ENCODE data around the gene ITM2A.

Gene ITM2A

DNA sequence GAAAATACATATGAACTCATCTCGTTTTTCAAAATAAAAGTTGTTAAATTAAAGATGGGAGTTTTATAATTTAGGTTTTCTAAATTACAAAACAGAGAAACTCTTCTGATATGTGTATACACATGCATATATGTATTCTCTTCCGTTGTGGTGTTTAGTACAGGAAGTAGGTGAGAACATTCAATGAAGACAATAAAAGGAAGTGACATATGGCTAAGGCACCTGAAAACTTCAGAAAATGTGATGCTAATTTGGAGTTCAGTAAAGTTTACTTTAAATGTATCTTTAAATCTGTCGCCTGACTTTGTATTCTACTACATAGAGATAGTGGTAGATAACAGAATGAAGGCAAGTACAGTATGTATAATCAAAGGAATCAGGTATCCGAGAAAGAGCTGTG is 33.5 kb upstream of the ITM2A start:
- no peak overlapping the region for H3K27ac ChIP-seq
- no peak for TF ChIP-seq ZFX (IDR thresholded peaks at IDR 0.05)
- TF ChIP-seq, protein P1, sequence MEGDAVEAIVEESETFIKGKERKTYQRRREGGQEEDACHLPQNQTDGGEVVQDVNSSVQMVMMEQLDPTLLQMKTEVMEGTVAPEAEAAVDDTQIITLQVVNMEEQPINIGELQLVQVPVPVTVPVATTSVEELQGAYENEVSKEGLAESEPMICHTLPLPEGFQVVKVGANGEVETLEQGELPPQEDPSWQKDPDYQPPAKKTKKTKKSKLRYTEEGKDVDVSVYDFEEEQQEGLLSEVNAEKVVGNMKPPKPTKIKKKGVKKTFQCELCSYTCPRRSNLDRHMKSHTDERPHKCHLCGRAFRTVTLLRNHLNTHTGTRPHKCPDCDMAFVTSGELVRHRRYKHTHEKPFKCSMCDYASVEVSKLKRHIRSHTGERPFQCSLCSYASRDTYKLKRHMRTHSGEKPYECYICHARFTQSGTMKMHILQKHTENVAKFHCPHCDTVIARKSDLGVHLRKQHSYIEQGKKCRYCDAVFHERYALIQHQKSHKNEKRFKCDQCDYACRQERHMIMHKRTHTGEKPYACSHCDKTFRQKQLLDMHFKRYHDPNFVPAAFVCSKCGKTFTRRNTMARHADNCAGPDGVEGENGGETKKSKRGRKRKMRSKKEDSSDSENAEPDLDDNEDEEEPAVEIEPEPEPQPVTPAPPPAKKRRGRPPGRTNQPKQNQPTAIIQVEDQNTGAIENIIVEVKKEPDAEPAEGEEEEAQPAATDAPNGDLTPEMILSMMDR (conservative IDR thresholded peaks at IDR 0.05) = no peak

DNA sequence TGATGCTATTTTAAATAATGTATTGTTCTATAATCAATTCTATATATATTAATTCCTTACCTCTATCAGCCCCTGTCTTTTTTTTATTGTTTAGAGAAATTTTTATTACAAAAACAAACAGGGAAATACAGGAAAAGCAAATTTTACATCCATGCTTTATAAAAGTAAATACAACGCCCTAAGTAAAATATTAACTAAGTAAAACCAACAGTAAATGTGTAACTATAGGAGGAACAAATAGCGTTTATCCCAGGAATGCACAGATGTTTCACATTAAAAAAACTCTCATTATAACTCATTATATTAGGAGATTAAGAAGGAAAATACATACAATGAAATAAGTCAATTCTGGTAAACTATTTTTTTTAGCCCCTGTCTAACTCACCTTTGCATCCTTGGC is 8.2 kb upstream of the ITM2A start:
- TF ChIP-seq, protein P1 (conservative IDR thresholded peaks at IDR 0.05) = no peak
- no peak for TF ChIP-seq ZFX (IDR thresholded peaks at IDR 0.05)
- no peak overlapping the region for H3K27ac ChIP-seq

DNA sequence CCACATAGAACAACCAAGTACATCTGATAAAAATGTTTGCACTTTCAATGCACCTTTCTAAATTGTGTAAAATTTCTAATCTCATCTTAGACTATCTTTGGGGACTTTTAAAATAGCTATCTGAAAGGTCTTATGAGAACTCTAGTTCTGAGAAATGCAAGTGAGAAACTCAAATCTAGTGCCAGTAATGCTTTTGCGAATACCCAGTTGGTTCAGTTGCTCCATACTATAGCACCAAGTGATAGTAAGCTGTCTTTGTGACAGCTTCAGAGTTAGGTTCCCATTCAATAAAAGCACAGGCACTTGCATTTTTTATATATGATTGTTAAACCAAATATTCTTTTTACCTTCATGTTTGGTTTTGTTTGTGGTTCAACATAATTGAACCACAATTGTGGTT is 4.5 kb upstream of the ITM2A start:
- TF ChIP-seq ZFX (IDR thresholded peaks at IDR 0.05) = no peak
- TF ChIP-seq, protein P1 (conservative IDR thresholded peaks at IDR 0.05) = no peak
- no peak overlapping the region for H3K27ac ChIP-seq

GRCh38 chrX:79371101-79371500 is 4.0 kb upstream of the ITM2A start:
- TF ChIP-seq ZFX (IDR thresholded peaks at IDR 0.05) = no peak
- TF ChIP-seq, protein P1 (conservative IDR thresholded peaks at IDR 0.05) = no peak
- no peak overlapping the region for H3K27ac ChIP-seq

DNA sequence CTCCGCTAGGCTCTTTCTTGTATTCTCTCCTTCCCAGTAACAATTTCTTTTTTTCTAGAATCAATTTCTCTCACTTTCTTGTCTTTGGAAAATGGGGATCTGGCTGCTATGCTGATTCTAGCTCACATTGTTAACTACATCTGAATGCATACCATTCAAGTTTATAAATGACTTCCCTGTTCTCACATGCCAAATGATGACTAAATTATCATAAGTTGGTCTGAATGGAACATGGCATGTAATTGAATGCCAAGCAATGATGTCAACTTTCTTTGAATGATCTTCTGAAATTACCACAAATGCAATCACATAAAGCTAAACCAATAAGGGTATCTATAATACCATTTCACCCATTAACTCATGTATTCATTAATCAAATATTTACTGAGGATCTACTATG is 2.7 kb upstream of the ITM2A start:
- H3K27ac ChIP-seq = no peak overlapping the region
- TF ChIP-seq, protein P1 (conservative IDR thresholded peaks at IDR 0.05) = no peak
- TF ChIP-seq ZFX (IDR thresholded peaks at IDR 0.05) = no peak

- no peak overlapping the region for H3K27ac ChIP-seq
- no peak for TF ChIP-seq ZFX (IDR thresholded peaks at IDR 0.05)
- TF ChIP-seq, protein P1 (conservative IDR thresholded peaks at IDR 0.05) = no peak
Measured at GRCh38 chrX:79368441-79368840, 1.3 kb upstream of the ITM2A start.

DNA sequence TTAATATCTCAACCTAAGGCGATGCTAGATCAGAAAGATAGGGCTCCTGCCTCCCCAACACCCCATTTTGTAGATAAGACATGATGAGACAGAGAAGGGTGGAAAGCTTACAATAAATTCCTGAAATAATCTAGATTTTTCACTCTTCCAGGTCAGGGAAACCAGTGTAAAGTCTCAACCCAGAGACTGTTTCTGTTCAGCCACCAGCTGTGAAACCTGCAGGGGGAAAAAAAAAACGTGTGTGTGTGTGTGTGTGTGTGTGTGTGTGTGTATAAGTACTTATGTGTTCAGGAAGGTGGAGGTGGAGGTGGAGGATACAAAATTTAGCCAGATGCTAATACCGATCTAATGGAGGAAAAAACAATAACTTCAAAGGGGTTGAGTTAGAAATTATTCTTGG is 773 bp upstream of the ITM2A start:
- no peak overlapping the region for H3K27ac ChIP-seq
- no peak for TF ChIP-seq ZFX (IDR thresholded peaks at IDR 0.05)
- TF ChIP-seq, protein P1 (conservative IDR thresholded peaks at IDR 0.05) = no peak

All from C4-2B (cell line).